Fibroblast of lung (primary cell): ENCODE results near the gene TREM1. TPM values are rescaled to one million over a fixed set of nuclear protein-coding genes. Genes with fewer than 3 reads are reported as not detected.

Experiments
- DNase-seq, 2 donors: peaks; one replicate each; pipeline versions ENCODE4 v3.0.0 to v3.0.0-alpha.2; 2010; ENCODE audit warnings: low read depth in 2 of 2
- H2AFZ ChIP-seq: 2 replicates; pipeline ENCODE4 v1.5.1; 2012; ENCODE audit warnings: low read length, control low read depth, inconsistent platforms
- H3K27ac ChIP-seq: 2 replicates; pipeline ENCODE4 v1.5.1; 2011; ENCODE audit warnings: low read length, control low read depth; ENCODE audit not compliant: insufficient read depth
- H3K27me3 ChIP-seq: 2 replicates; pipeline ENCODE4 v1.5.1; 2011; ENCODE audit warnings: mild to moderate bottlenecking, low read length; ENCODE audit not compliant: control insufficient read depth, insufficient read depth
- H3K36me3 ChIP-seq: 2 replicates; pipeline ENCODE4 v1.5.1; 2011; ENCODE audit warnings: low read length; ENCODE audit not compliant: control insufficient read depth, insufficient read depth
- H3K4me1 ChIP-seq: 2 replicates; pipeline ENCODE4 v1.5.1; 2011; ENCODE audit warnings: low read length; ENCODE audit not compliant: control insufficient read depth, insufficient read depth; ENCODE audit errors: extremely low read depth
- H3K4me2 ChIP-seq: 2 replicates; pipeline ENCODE4 v1.5.1; 2011; ENCODE audit warnings: low read length, control low read depth; ENCODE audit not compliant: insufficient read depth; ENCODE audit errors: extremely low read depth
- H3K4me3 ChIP-seq, 4 experiments: fragments of 200-600 bp in 1 of 4; sonication (generic) in 1 of 4; replicated peaks in 1 of 4; 2 replicates each; pipeline ENCODE4 v1.5.1; 2011 to 2016; ENCODE audit warnings: low read length in 4 of 4, low read depth in 3 of 4, mild to moderate bottlenecking in 3 of 4, control low read depth in 2 of 4, inconsistent platforms in 1 of 4, mixed read lengths in 1 of 4; ENCODE audit not compliant: insufficient read depth in 1 of 4; ENCODE audit errors: control extremely low read depth in 1 of 4
- H3K79me2 ChIP-seq: 2 replicates; pipeline ENCODE4 v1.5.1; 2012; ENCODE audit warnings: mild to moderate bottlenecking, low read length, inconsistent platforms; ENCODE audit not compliant: control insufficient read depth, insufficient read depth
- H3K9ac ChIP-seq: 2 replicates; pipeline ENCODE4 v1.5.1; 2011; ENCODE audit warnings: mild to moderate bottlenecking, low read length, control low read depth; ENCODE audit not compliant: insufficient read depth
- H3K9me3 ChIP-seq: 2 replicates; pipeline ENCODE4 v1.5.1; 2012; ENCODE audit warnings: low read depth, low read length; ENCODE audit not compliant: control insufficient read depth, insufficient read depth
- H4K20me1 ChIP-seq: 2 replicates; pipeline ENCODE4 v1.5.1; 2011; ENCODE audit warnings: low read length; ENCODE audit not compliant: control insufficient read depth, insufficient read depth; ENCODE audit errors: extremely low read depth
- CTCF ChIP-seq, 2 donors: IDR thresholded peaks in 1 of 2; conservative IDR thresholded peaks in 1 of 2; 1 replicate in 1 of 2; 2 replicates in 1 of 2; pipeline ENCODE4 v1.5.1; 2011 to 2012; ENCODE audit warnings: low read length in 2 of 2, control low read depth in 1 of 2, inconsistent platforms in 1 of 2, low read depth in 1 of 2, mild to moderate bottlenecking in 1 of 2
- EZH2 ChIP-seq: IDR thresholded peaks from 2 replicates; pipeline ENCODE4 v1.5.1; 2012; ENCODE audit warnings: low read length, control low read depth, mild to moderate bottlenecking; ENCODE audit errors: missing control alignments
- polyA plus RNA-seq, 2 donors: library from polyadenylated mRNA; depleted of rRNA in 1 of 2; stranded (reverse) in 1 of 2; unstranded in 1 of 2; fragments of >200 nt; gene quantifications; 2 replicates each; pipeline ENCODE4 v1.2.1, GENCODE V29; 2011 to 2012; ENCODE audit warnings: missing spikeins in 1 of 2
- total RNA-seq: library from RNA; depleted of rRNA; stranded (reverse); fragments of >200 nt; gene quantifications from 2 replicates; pipeline ENCODE4 v1.2.1, GENCODE V29; 2014

The TREM1 gene
- total and polyA plus RNA-seq, 2 donors (not counting 1 experiment from before 2014, with no cell fraction given): 0.25 TPM; not detected in 1

GRCh38 chr6:41331401-41332150, 45.1 kb upstream of the TREM1 start:
- no peaks in the 10 kb centered on the region for H4K20me1 ChIP-seq
- H3K27me3 ChIP-seq: no peaks in the 10 kb centered on the region
- no peak overlapping the region for H3K4me2 ChIP-seq
- no peak for TF ChIP-seq EZH2
- TF ChIP-seq CTCF (conservative IDR thresholded peaks at IDR 0.05 in 1 of 2, IDR thresholded peaks at IDR 0.05 in 1 of 2; ENCODE audit: low read depth in 1 of 2, low read length in 2 of 2): no peak
- H3K4me3 ChIP-seq: no peak overlapping the region
- DNase-seq: no peak
- no peaks in the 10 kb centered on the region for H3K9me3 ChIP-seq
- H3K79me2 ChIP-seq: no peaks in the 10 kb centered on the region
- H3K27ac ChIP-seq: no peak overlapping the region
- no peak overlapping the region for H3K9ac ChIP-seq
- no peaks in the 10 kb centered on the region for H3K36me3 ChIP-seq
- no peak overlapping the region for H2AFZ ChIP-seq
- H3K4me1 ChIP-seq: no peaks in the 10 kb centered on the region

DNA sequence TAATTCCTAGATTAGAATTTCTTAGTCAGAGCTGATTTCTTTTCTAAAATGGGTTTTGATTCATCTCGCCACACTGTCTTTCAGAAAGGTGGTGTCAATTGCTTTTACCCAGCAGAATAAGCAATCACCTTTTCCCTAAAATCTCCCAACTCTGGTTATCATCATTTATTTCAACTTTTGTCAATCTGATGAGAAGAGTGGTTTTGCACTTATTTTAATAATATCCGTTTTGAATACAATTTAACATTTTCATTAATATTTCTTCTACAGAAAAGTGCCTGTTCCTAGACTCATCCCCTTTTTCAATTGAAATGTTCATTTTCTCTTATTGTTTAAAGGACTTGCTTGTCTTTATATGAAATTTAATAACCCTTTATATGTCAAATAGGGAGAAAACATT, 40.7 kb upstream of the TREM1 start:
- Histone ChIP-seq H3K36me3 (no peaks in the 10 kb centered on the region), H3K4me2 (no peak overlapping the region), H3K4me1 (no peaks in the 10 kb centered on the region), H3K27ac (no peak overlapping the region), H2AFZ (no peak overlapping the region), H3K9me3 (no peaks in the 10 kb centered on the region), H4K20me1 (no peaks in the 10 kb centered on the region), H3K9ac (no peak overlapping the region), H3K4me3 (no peak overlapping the region), H3K79me2 (no peaks in the 10 kb centered on the region), H3K27me3 (peaks cover 4% of the 10 kb centered on the region)
- no peak for DNase-seq
- TF ChIP-seq EZH2 (no peak), CTCF (conservative IDR thresholded peaks at IDR 0.05 in 1 of 2, IDR thresholded peaks at IDR 0.05 in 1 of 2; ENCODE audit: low read depth in 1 of 2, low read length in 2 of 2) (no peak)

- H2AFZ ChIP-seq: no peak overlapping the region
- H3K9me3 ChIP-seq: no peaks in the 10 kb centered on the region
- no peaks in the 10 kb centered on the region for H3K4me1 ChIP-seq
- DNase-seq: no peak
- H3K9ac ChIP-seq: no peak overlapping the region
- no peak overlapping the region for H3K27ac ChIP-seq
- H3K79me2 ChIP-seq: no peaks in the 10 kb centered on the region
- no peak overlapping the region for H3K4me2 ChIP-seq
- no peaks in the 10 kb centered on the region for H3K36me3 ChIP-seq
- H4K20me1 ChIP-seq: no peaks in the 10 kb centered on the region
- no peak overlapping the region for H3K4me3 ChIP-seq
- H3K27me3 ChIP-seq: peaks cover 4% of the 10 kb centered on the region
- TF ChIP-seq CTCF (conservative IDR thresholded peaks at IDR 0.05 in 1 of 2, IDR thresholded peaks at IDR 0.05 in 1 of 2; ENCODE audit: low read depth in 1 of 2, low read length in 2 of 2) (no peak), EZH2 (no peak)
These were observed 39.6 kb upstream of the TREM1 start for GRCh38 chr6:41326092-41326491.
